Measurements from ENCODE around the gene PARVG.

- TF ChIP-seq CTCF (IDR thresholded peaks at IDR 0.05; ENCODE audit: insufficient read depth, low read depth, low read length) (no peak), EZH2 (IDR thresholded peaks at IDR 0.05; ENCODE audit: insufficient read depth, low read length) (no peak)
These were observed 56.6 kb downstream of the PARVG start for GRCh38 chr22:44237290-44237689.
